Measurements from ENCODE around the gene CFAP99. TPM values are rescaled to one million over a fixed set of nuclear protein-coding genes. Genes with fewer than 3 reads are reported as not detected.

The CFAP99 gene
- total RNA-seq, 1 donor from 2014 or later: not detected

GRCh38 chr4:2423066-2423465, 4.3 kb downstream of the CFAP99 start:
- Mint-ChIP-seq H3K27ac (no peak overlapping the region), H3K27me3 (peaks cover 44% of the 10 kb centered on the region), H3K9me3 (ENCODE audit: low read depth) (no peaks in the 10 kb centered on the region), H3K4me3 (ENCODE audit: low read depth) (no peak overlapping the region), H3K36me3 (ENCODE audit: insufficient read depth) (no peaks in the 10 kb centered on the region), H3K4me1 (ENCODE audit: low read depth) (peaks cover 12% of the 10 kb centered on the region)
- DNase-seq (ENCODE audit: low spot score, unreplicated experiment): no peak
- TF ChIP-seq CTCF (IDR thresholded peaks at IDR 0.05; ENCODE audit: unreplicated experiment): no peak

GRCh38 chr4:2423695-2424094, 4.9 kb downstream of the CFAP99 start:
- no peak for DNase-seq (ENCODE audit: low spot score, unreplicated experiment)
- TF ChIP-seq CTCF (IDR thresholded peaks at IDR 0.05; ENCODE audit: unreplicated experiment): no peak
- H3K4me3 Mint-ChIP-seq (ENCODE audit: low read depth): no peak overlapping the region
- H3K4me1 Mint-ChIP-seq (ENCODE audit: low read depth): peaks cover 12% of the 10 kb centered on the region
- peaks cover 45% of the 10 kb centered on the region for H3K27me3 Mint-ChIP-seq
- no peaks in the 10 kb centered on the region for H3K36me3 Mint-ChIP-seq (ENCODE audit: insufficient read depth)
- H3K27ac Mint-ChIP-seq: no peak overlapping the region
- H3K9me3 Mint-ChIP-seq (ENCODE audit: low read depth): no peaks in the 10 kb centered on the region

GRCh38 chr4:2424581-2424980, 5.8 kb downstream of the CFAP99 start:
- Mint-ChIP-seq H3K4me3 (ENCODE audit: low read depth) (no peak overlapping the region), H3K4me1 (ENCODE audit: low read depth) (peaks cover 6% of the 10 kb centered on the region), H3K9me3 (ENCODE audit: low read depth) (no peaks in the 10 kb centered on the region), H3K27ac (no peak overlapping the region), H3K36me3 (ENCODE audit: insufficient read depth) (no peaks in the 10 kb centered on the region), H3K27me3 (peaks cover 44% of the 10 kb centered on the region)
- no peak for DNase-seq (ENCODE audit: low spot score, unreplicated experiment)
- no peak for TF ChIP-seq CTCF (IDR thresholded peaks at IDR 0.05; ENCODE audit: unreplicated experiment)

DNA sequence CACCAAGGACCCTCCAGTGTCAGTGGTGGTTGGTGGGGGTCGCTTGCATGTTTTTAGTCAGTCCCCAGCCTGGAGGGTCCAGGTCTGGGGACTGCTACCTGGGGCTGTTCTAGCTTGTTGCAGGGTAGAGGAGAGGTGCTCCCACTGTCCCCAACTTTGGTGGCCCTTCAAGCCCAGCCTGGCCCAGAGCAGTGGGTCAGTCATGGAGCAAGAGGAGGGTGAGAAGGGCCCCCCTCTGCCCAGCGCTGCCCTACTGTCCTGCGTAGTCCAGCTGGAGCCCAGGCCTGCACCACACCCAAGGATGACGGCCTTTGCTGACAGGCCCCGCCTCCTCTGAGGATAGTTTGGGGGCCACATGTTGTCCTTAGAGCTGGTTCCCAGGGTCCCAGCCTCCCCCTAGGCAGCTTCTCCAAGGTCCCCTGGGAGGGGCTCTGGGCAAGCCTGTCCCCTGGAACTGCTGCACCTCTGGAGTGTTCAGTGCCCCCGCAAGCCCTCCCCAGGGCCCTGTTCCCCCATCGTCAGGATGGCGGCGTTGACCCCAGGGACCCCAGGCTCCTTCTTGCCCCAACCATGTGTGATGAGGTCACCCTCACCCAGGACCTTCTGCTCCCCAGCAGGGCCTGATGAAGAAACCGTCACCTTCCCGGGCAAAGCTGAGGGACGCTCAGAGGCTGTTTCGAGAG, 6.8 kb downstream of the CFAP99 start:
- H3K27me3 Mint-ChIP-seq: peaks cover 34% of the 10 kb centered on the region

DNA sequence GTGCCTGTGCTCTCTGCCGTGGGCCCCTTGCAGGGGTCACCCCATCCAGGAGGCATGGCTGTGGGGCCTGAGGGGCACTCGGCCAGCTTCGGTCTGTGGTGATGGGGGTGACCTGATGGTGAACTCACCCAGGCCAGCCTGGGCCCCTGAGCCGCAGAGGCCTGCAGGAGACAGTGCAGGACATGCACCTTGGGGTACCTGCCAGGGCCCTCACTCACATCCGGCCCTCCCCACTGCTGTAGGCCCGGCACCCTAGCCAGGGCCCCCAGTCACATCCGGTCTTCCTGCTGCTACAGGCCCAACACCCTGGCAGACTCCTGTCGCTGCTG, 7.3 kb downstream of the CFAP99 start:
- H3K36me3 Mint-ChIP-seq (ENCODE audit: insufficient read depth): no peaks in the 10 kb centered on the region
- H3K4me1 Mint-ChIP-seq (ENCODE audit: low read depth): no peaks in the 10 kb centered on the region
- H3K4me3 Mint-ChIP-seq (ENCODE audit: low read depth): no peak overlapping the region
- DNase-seq (ENCODE audit: low spot score, unreplicated experiment): no peak
- TF ChIP-seq CTCF (IDR thresholded peaks at IDR 0.05; ENCODE audit: unreplicated experiment): no peak
- H3K27me3 Mint-ChIP-seq: peaks cover 29% of the 10 kb centered on the region
- H3K9me3 Mint-ChIP-seq (ENCODE audit: low read depth): no peaks in the 10 kb centered on the region
- H3K27ac Mint-ChIP-seq: no peak overlapping the region

More for the DNA sequence above, 6.8 kb downstream of the CFAP99 start:
- H3K9me3 Mint-ChIP-seq (ENCODE audit: low read depth): no peaks in the 10 kb centered on the region
- TF ChIP-seq CTCF (IDR thresholded peaks at IDR 0.05; ENCODE audit: unreplicated experiment): no peak
- H3K36me3 Mint-ChIP-seq (ENCODE audit: insufficient read depth): no peaks in the 10 kb centered on the region
- no peak for DNase-seq (ENCODE audit: low spot score, unreplicated experiment)
- H3K4me1 Mint-ChIP-seq (ENCODE audit: low read depth): no peaks in the 10 kb centered on the region
- no peak overlapping the region for H3K27ac Mint-ChIP-seq
- no peak overlapping the region for H3K4me3 Mint-ChIP-seq (ENCODE audit: low read depth)

Data from progenitor cell of endocrine pancreas (in vitro differentiated cells).